ENCODE measurements around the gene CD109. TPM values are rescaled to one million over a fixed set of nuclear protein-coding genes. Genes with fewer than 3 reads are reported as not detected.

CD109 gene
- total RNA-seq, 1 donor from 2014 or later: 1.2 TPM

DNA sequence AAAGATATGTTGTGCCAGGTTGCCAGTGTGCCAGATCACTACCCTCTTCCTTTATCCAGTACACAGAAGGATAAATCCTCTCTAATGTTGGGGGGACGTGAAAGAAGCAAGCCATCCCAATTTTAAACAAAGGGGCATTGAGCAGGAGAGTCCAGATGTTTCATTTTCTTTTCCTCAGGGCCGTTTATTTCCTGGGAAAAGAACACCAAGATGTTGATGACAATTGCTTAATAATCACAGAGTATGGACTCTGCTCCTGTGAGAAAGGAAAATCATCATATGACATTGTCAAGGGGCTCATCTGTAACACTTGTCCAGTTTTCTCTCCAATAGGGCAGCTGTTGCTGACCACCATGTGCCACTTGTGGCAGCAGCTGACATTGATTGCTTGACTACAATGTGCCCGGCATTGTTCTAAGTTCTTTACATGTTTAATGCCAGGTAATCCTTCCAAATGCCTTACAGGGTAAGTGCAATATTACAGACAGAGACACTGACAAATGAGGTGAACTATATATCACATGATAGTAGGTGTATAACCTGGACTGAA lies 161.4 kb downstream of the CD109 start:
- Histone ChIP-seq H3K4me2 (no peak overlapping the region), H4K20me1 (ENCODE audit: low read depth) (no peaks in the 10 kb centered on the region), H3K36me3 (no peaks in the 10 kb centered on the region), H2AFZ (replicated peaks) (no peak overlapping the region), H3K4me1 (no peaks in the 10 kb centered on the region), H3K79me2 (ENCODE audit: low read depth) (no peaks in the 10 kb centered on the region), H3K9ac (no peak overlapping the region), H3K27me3 (no peaks in the 10 kb centered on the region), H3K4me3 (no peak overlapping the region), H3K9me3 (ENCODE audit: low read depth) (no peaks in the 10 kb centered on the region), H3K27ac (no peak overlapping the region), H3F3A (ENCODE audit: low read depth) (no peaks in the 10 kb centered on the region)
- no peak overlapping the region for H3K27ac Mint-ChIP-seq
- no peak overlapping the region for H3K4me3 Mint-ChIP-seq
- H3K36me3 Mint-ChIP-seq: no peaks in the 10 kb centered on the region
- H3K4me1 Mint-ChIP-seq: no peaks in the 10 kb centered on the region
- H3K9me3 Mint-ChIP-seq: no peaks in the 10 kb centered on the region
- TF ChIP-seq EZH2 (IDR thresholded peaks at IDR 0.05): no peak
- no peaks in the 10 kb centered on the region for H3K27me3 Mint-ChIP-seq (ENCODE audit: insufficient read depth, low read depth)
- DNase-seq (ENCODE audit: low spot score): no peak

DNA sequence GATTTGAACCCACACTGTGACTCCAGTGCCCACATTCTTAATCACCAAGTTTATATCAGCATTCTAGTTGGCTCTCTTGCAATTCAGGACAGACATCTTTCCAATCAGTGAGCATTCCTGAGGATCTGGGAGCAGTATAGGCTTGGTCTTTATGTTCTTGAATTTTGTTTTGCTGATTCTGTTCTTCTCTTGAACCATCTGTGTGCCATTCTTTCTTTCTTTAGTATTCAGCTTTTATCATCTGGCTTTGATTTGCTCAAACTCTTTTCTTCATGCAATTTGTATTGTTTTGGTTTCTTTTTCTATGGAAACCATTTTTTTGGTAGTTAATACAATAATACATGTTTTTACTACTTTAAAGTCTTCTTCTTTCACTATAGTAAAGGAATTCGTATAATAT lies 162.4 kb downstream of the CD109 start:
- H3K9me3 Mint-ChIP-seq: no peaks in the 10 kb centered on the region
- no peaks in the 10 kb centered on the region for H3F3A ChIP-seq (ENCODE audit: low read depth)
- no peaks in the 10 kb centered on the region for H3K79me2 ChIP-seq (ENCODE audit: low read depth)
- H3K9ac ChIP-seq: no peak overlapping the region
- no peak overlapping the region for H3K27ac Mint-ChIP-seq
- H4K20me1 ChIP-seq (ENCODE audit: low read depth): no peaks in the 10 kb centered on the region
- H3K4me1 Mint-ChIP-seq: no peaks in the 10 kb centered on the region
- DNase-seq (ENCODE audit: low spot score): no peak
- H3K4me3 Mint-ChIP-seq: no peak overlapping the region
- H3K27me3 Mint-ChIP-seq (ENCODE audit: insufficient read depth, low read depth): no peaks in the 10 kb centered on the region
- H3K36me3 ChIP-seq: no peaks in the 10 kb centered on the region
- no peaks in the 10 kb centered on the region for H3K4me1 ChIP-seq
- no peaks in the 10 kb centered on the region for H3K36me3 Mint-ChIP-seq
- H3K4me2 ChIP-seq: no peak overlapping the region
- no peak overlapping the region for H3K4me3 ChIP-seq
- H2AFZ ChIP-seq (replicated peaks): no peak overlapping the region
- no peak overlapping the region for H3K27ac ChIP-seq
- no peaks in the 10 kb centered on the region for H3K27me3 ChIP-seq
- H3K9me3 ChIP-seq (ENCODE audit: low read depth): no peaks in the 10 kb centered on the region
- TF ChIP-seq EZH2 (IDR thresholded peaks at IDR 0.05) (no peak), EZH2phosphoT487 (IDR thresholded peaks at IDR 0.05) (no peak)

DNA sequence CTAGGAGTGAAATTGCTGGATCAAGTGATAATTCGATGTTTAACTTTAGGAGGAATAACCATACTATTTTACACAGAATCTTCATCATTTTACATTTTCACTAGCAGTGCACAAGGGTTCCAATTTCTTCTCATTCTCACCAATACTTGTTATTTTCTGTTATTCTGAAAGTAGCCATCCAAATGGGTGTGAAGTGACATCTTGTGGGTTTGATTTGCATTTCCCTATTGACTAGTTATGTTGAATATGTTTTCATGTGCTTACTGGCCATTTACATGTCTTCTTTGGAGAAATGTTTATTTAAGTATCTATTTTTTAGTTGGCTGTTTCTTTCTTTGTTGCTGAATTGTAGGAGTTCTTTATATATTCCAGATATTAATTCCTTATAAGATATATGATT lies 164.3 kb downstream of the CD109 start:
- H3K36me3 ChIP-seq: no peaks in the 10 kb centered on the region
- H3K27ac ChIP-seq: no peak overlapping the region
- no peaks in the 10 kb centered on the region for H3K4me1 ChIP-seq
- H2AFZ ChIP-seq (replicated peaks): no peak overlapping the region
- no peak overlapping the region for H3K9ac ChIP-seq
- no peaks in the 10 kb centered on the region for H3K9me3 Mint-ChIP-seq
- H4K20me1 ChIP-seq (ENCODE audit: low read depth): no peaks in the 10 kb centered on the region
- H3K27me3 ChIP-seq: no peaks in the 10 kb centered on the region
- TF ChIP-seq EZH2phosphoT487 (IDR thresholded peaks at IDR 0.05) (no peak), EZH2 (IDR thresholded peaks at IDR 0.05) (no peak)
- TF ChIP-seq, protein P1, sequence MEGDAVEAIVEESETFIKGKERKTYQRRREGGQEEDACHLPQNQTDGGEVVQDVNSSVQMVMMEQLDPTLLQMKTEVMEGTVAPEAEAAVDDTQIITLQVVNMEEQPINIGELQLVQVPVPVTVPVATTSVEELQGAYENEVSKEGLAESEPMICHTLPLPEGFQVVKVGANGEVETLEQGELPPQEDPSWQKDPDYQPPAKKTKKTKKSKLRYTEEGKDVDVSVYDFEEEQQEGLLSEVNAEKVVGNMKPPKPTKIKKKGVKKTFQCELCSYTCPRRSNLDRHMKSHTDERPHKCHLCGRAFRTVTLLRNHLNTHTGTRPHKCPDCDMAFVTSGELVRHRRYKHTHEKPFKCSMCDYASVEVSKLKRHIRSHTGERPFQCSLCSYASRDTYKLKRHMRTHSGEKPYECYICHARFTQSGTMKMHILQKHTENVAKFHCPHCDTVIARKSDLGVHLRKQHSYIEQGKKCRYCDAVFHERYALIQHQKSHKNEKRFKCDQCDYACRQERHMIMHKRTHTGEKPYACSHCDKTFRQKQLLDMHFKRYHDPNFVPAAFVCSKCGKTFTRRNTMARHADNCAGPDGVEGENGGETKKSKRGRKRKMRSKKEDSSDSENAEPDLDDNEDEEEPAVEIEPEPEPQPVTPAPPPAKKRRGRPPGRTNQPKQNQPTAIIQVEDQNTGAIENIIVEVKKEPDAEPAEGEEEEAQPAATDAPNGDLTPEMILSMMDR (IDR thresholded peaks at IDR 0.05): no peak
- no peak overlapping the region for H3K4me3 Mint-ChIP-seq
- H3K4me3 ChIP-seq: no peak overlapping the region
- no peak for DNase-seq (ENCODE audit: low spot score)
- H3F3A ChIP-seq (ENCODE audit: low read depth): no peaks in the 10 kb centered on the region
- no peaks in the 10 kb centered on the region for H3K36me3 Mint-ChIP-seq
- H3K27me3 Mint-ChIP-seq (ENCODE audit: insufficient read depth, low read depth): no peaks in the 10 kb centered on the region
- no peaks in the 10 kb centered on the region for H3K9me3 ChIP-seq (ENCODE audit: low read depth)
- H3K4me2 ChIP-seq: no peak overlapping the region
- H3K79me2 ChIP-seq (ENCODE audit: low read depth): no peaks in the 10 kb centered on the region
- no peak overlapping the region for H3K27ac Mint-ChIP-seq
- H3K4me1 Mint-ChIP-seq: no peaks in the 10 kb centered on the region

DNA sequence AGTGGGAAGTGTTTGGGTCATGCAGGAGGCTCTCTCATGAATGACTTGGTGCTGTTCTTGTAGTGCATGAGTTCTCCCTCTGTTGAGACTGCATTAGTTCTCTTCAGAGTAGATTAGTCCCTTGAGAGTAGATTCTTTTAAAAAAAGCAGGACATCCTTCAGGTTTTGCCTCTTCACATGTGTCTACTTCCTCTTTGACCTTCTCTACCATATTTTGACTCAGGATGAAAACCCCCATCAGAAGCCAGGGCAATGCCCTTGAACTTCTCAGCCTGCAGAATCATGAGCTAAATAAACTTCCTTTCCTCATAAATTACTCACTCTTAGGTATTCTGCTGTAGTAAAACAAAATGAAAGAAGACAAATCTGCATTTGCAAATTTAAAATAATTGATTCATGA lies 170.3 kb downstream of the CD109 start:
- Histone ChIP-seq H3K79me2 (ENCODE audit: low read depth) (no peaks in the 10 kb centered on the region), H3K27ac (no peak overlapping the region), H3K27me3 (no peaks in the 10 kb centered on the region), H4K20me1 (ENCODE audit: low read depth) (no peaks in the 10 kb centered on the region), H3K4me1 (no peaks in the 10 kb centered on the region), H2AFZ (replicated peaks) (no peak overlapping the region), H3K9me3 (ENCODE audit: low read depth) (no peaks in the 10 kb centered on the region), H3K4me2 (no peak overlapping the region), H3F3A (ENCODE audit: low read depth) (no peaks in the 10 kb centered on the region), H3K36me3 (no peaks in the 10 kb centered on the region), H3K4me3 (no peak overlapping the region), H3K9ac (no peak overlapping the region)
- no peaks in the 10 kb centered on the region for H3K27me3 Mint-ChIP-seq (ENCODE audit: insufficient read depth, low read depth)
- no peak overlapping the region for H3K27ac Mint-ChIP-seq
- no peak for DNase-seq (ENCODE audit: low spot score)
- no peaks in the 10 kb centered on the region for H3K9me3 Mint-ChIP-seq
- H3K4me3 Mint-ChIP-seq: no peak overlapping the region
- TF ChIP-seq, protein P1 (IDR thresholded peaks at IDR 0.05): no peak
- TF ChIP-seq EZH2phosphoT487 (IDR thresholded peaks at IDR 0.05) (no peak), EZH2 (IDR thresholded peaks at IDR 0.05) (no peak)
- H3K4me1 Mint-ChIP-seq: peaks cover 3% of the 10 kb centered on the region
- H3K36me3 Mint-ChIP-seq: no peaks in the 10 kb centered on the region
